Lower leg skin (tissue), 4 donors: ENCODE results near the gene CST7. TPM values are rescaled to one million over a fixed set of nuclear protein-coding genes. Genes with fewer than 3 reads are reported as not detected.
A peak's percentile ranks its signal among the peaks of the same experiment; 100 is the strongest.

ENCODE experiments used
- DNase-seq, 2 donors: peaks; one replicate each; pipeline ENCODE4 v3.0.0-alpha.2; 2019; ENCODE audit warnings: low spot score in 2 of 2
- H3K4me3 ChIP-seq: fragments of 200-600 bp; sonication (generic); 2 replicates; pipeline ENCODE4 v1.5.1; 2017; ENCODE audit warnings: mild to moderate bottlenecking, low read depth; ENCODE audit not compliant: poor library complexity, severe bottlenecking
- CTCF ChIP-seq, 3 donors: fragments of 450-650 bp; IDR thresholded peaks; one replicate each; pipeline ENCODE4 v1.5.1; 2016; ENCODE audit warnings: antibody characterized with exemption in 3 of 3, mild to moderate bottlenecking in 3 of 3, moderate library complexity in 2 of 3
- POLR2A ChIP-seq, 2 donors: fragments of 450-650 bp; IDR thresholded peaks; one replicate each; pipeline ENCODE4 v1.6.1; 2016 to 2017; ENCODE audit warnings: antibody characterized with exemption in 2 of 2, mild to moderate bottlenecking in 1 of 2, moderate library complexity in 1 of 2
- WGBS, 2 donors: methylation state at CpG; one replicate each; pipeline ENCODE4 v1.1.5; 2018; 5-methylcytosine and 5-hydroxymethylcytosine counted together
- intact Hi-C: fragments of 100-400 bp; cut with DNase I; formaldehyde crosslinking; loops from one replicate; pipeline ENCODE4 v1.15.0; 2023; ENCODE audit warnings: low total_unique reads
- total RNA-seq, 4 donors: library from RNA; depleted of rRNA; stranded (reverse); fragments of >200 nt; gene quantifications; one replicate each; pipeline ENCODE4 v1.1.0, GENCODE V29; 2016

CST7 gene
- total RNA-seq, 4 donors from 2014 or later: 0.42 to 5.1 (median 1.2) TPM

GRCh38 chr20:24987244-24987643 lies 38.2 kb downstream of the CST7 start:
- intact Hi-C loops: no loop called here
- WGBS, 2 donors: 92 to 95% methylated on average over 2 of the region's 2 CpGs
- no peak overlapping the region for H3K4me3 ChIP-seq
- TF ChIP-seq CTCF (IDR thresholded peaks at IDR 0.05) (no peak), POLR2A (IDR thresholded peaks at IDR 0.05) (no peak)
- peak in 1 of 2 donors; percentile 26 for DNase-seq

- DNase-seq: peak in 1 of 2 donors; percentile 48
- TF ChIP-seq POLR2A (IDR thresholded peaks at IDR 0.05) (no peak), CTCF (IDR thresholded peaks at IDR 0.05) (no peak)
- H3K4me3 ChIP-seq: no peak overlapping the region
- intact Hi-C loops: no loop called here
- WGBS, 2 donors: 89 to 94% methylated on average over 7 of the region's 7 CpGs
These were observed 39.1 kb downstream of the CST7 start for GRCh38 chr20:24987873-24988835.

- WGBS, 2 donors: 85 to 88% methylated on average over 3 of the region's 3 CpGs
- intact Hi-C loops: no loop called here
- peak in 1 of 2 donors; percentile 31 for DNase-seq
These were observed 40.1 kb downstream of the CST7 start for GRCh38 chr20:24989162-24989561.

GRCh38 chr20:24990810-24991252 lies 41.8 kb downstream of the CST7 start:
- no peak for TF ChIP-seq CTCF (IDR thresholded peaks at IDR 0.05)
- TF ChIP-seq POLR2A (IDR thresholded peaks at IDR 0.05): no peak
- WGBS, 2 donors: 77 to 86% methylated on average over 2 of the region's 2 CpGs
- no peak overlapping the region for H3K4me3 ChIP-seq
- DNase-seq: peak in 1 of 2 donors; percentile 58
- intact Hi-C loops: loop anchor here (10.0 kb wide), 2 partner anchors 404 to 704 kb away; partner anchors contain the start of genes ABHD12 and ZNF337

More at GRCh38 chr20:24989162-24989561, 40.1 kb downstream of the CST7 start:
- no peak for TF ChIP-seq CTCF (IDR thresholded peaks at IDR 0.05)
- no peak for TF ChIP-seq POLR2A (IDR thresholded peaks at IDR 0.05)
- no peak overlapping the region for H3K4me3 ChIP-seq

GRCh38 chr20:24991897-24992486 lies 42.9 kb downstream of the CST7 start:
- intact Hi-C loops: loop anchor here (10.0 kb wide), 2 partner anchors 403 to 703 kb away; partner anchors contain the start of genes ABHD12 and ZNF337
- WGBS, 2 donors: 0 to 1% methylated on average over 33 to 36 of the region's 36 CpGs
- TF ChIP-seq POLR2A (IDR thresholded peaks at IDR 0.05) (no peak), CTCF (IDR thresholded peaks at IDR 0.05) (no peak)
- H3K4me3 ChIP-seq: peak overlapping the region; percentile 89
- peak in 1 of 2 donors; percentile 89 for DNase-seq
